HG03196 (cell line): Measurements from ENCODE around the gene ITGB7.

Source experiments
- ATAC-seq: cut with Tn5 transposase; IDR thresholded peaks from one replicate; pipeline ENCODE4 v1.9.1; 2021; ENCODE audit not compliant: unreplicated experiment

ITGB7 gene

GRCh38 chr12:53152390-53152789 lies 54.7 kb downstream of the ITGB7 start:
- no peak for ATAC-seq

GRCh38 chr12:53151039-53151438 lies 56.0 kb downstream of the ITGB7 start:
- ATAC-seq, result no peak

GRCh38 chr12:53147653-53148052 lies 59.4 kb downstream of the ITGB7 start:
- no peak for ATAC-seq

GRCh38 chr12:53147181-53147580 lies 59.9 kb downstream of the ITGB7 start:
- ATAC-seq, result no peak

GRCh38 chr12:53145383-53146260 lies 61.4 kb downstream of the ITGB7 start:
- no peak for ATAC-seq

GRCh38 chr12:53143355-53143754 lies 63.7 kb downstream of the ITGB7 start:
- ATAC-seq, result no peak
